ENCODE measurements around the gene C19orf33. TPM values are rescaled to one million over a fixed set of nuclear protein-coding genes. Genes with fewer than 3 reads are reported as not detected.

Gene C19orf33
- total RNA-seq, 2 donors from 2014 or later: 6.7 TPM; not detected in 1

DNA sequence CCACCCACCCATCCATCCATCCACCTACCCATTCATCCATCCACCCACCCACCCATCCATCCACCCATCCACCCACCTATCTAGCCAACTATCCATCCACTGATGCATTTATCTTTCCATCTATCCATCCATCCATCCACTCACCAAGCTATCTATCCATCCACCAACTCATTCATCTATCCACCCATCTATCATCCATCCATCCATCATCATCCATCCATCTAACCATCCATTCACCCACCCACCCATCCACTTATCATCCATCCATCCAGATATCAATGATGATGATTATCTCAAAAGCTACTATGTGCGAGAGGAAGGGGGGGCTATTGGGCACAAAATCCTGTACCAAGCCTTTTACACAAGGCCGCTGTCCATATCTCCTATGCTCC, 6.2 kb downstream of the C19orf33 start:
- ATAC-seq (ENCODE audit: insufficient number of reproducible peaks, low FRiP score, low read depth): no peak
- Histone ChIP-seq H3K27me3 (replicated peaks; ENCODE audit: insufficient read depth) (no peaks in the 10 kb centered on the region), H3K4me1 (ENCODE audit: control insufficient read depth in 1 of 2, low read depth in 2 of 2) (peaks cover 0 to 2% of the 10 kb centered on the region in 2 donors), H3K36me3 (peaks cover 13% of the 10 kb centered on the region), H3K4me3 (no peak overlapping the region), H3K27ac (no peak overlapping the region), H3K9me3 (no peaks in the 10 kb centered on the region)
- TF ChIP-seq, protein P1, sequence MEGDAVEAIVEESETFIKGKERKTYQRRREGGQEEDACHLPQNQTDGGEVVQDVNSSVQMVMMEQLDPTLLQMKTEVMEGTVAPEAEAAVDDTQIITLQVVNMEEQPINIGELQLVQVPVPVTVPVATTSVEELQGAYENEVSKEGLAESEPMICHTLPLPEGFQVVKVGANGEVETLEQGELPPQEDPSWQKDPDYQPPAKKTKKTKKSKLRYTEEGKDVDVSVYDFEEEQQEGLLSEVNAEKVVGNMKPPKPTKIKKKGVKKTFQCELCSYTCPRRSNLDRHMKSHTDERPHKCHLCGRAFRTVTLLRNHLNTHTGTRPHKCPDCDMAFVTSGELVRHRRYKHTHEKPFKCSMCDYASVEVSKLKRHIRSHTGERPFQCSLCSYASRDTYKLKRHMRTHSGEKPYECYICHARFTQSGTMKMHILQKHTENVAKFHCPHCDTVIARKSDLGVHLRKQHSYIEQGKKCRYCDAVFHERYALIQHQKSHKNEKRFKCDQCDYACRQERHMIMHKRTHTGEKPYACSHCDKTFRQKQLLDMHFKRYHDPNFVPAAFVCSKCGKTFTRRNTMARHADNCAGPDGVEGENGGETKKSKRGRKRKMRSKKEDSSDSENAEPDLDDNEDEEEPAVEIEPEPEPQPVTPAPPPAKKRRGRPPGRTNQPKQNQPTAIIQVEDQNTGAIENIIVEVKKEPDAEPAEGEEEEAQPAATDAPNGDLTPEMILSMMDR (IDR thresholded peaks at IDR 0.05): no peak
- no peak for DNase-seq (ENCODE audit: low spot score)

DNA sequence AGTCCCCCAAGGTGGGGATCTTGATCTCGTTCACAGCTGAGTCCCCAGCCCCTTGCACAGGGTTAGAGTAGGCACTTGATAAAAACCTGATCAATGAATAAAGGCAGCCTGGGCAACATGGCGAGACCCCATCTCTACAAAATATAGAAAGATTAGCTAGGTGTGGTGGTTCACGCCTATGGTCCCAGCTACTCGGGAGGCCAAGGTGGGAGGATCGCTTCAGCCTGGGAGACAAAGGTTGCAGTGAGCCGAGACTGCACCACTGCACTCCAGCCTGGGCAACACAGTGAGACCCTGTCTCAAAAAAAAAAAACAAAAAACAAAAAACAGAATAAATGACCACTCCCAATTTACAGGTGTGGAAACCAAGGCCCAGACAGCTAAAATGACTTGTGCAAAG, 6.9 kb downstream of the C19orf33 start:
- no peak overlapping the region for H3K27ac ChIP-seq
- TF ChIP-seq, protein P1 (IDR thresholded peaks at IDR 0.05): no peak
- ATAC-seq (ENCODE audit: insufficient number of reproducible peaks, low FRiP score, low read depth): no peak
- peaks cover 9% of the 10 kb centered on the region for H3K36me3 ChIP-seq
- peaks cover 0 to 3% of the 10 kb centered on the region in 2 donors for H3K4me1 ChIP-seq (ENCODE audit: control insufficient read depth in 1 of 2, low read depth in 2 of 2)
- DNase-seq (ENCODE audit: low spot score): no peak
- H3K4me3 ChIP-seq: no peak overlapping the region
- no peaks in the 10 kb centered on the region for H3K27me3 ChIP-seq (replicated peaks; ENCODE audit: insufficient read depth)
- no peaks in the 10 kb centered on the region for H3K9me3 ChIP-seq

DNA sequence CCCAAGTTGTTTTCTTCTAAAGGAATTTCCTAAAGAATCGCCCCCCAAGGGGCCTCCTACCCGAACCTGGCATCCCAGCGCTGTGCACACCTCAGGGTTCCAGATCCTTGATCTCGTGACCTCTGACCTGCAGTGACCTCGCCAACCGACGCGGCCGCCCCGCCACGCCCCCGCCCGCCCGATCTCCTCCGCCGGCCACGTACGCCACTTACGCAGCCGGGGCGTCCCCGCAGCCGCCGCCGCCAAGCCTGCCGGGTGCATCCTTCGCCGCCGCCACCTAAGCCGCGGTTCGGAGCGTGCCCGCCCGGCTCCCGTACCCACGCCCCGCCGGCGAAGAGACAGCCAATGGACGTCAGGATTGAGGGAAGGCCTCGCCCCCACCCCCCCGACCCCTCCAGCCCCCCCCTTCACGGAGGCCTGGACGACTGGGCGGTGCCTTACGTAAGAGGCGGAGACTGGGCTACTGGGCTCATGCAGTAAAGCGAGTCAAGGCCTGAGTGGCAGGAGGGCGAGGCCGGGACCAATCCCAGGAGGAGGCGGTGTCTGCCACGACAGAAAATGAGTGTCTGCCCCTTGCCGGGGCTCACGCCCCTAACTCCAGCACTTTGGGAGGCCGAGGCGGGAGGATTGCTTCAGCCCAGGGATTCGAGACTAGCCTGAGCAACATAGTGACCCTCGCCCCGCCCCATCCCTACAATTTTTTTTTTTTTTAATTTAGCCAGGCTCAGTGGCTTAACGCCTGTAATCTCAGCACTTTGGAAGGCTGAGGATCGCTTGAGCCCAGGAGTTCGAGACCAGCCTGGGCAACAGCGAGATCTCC, 11.8 kb downstream of the C19orf33 start, which contains the start of gene YIF1B:
TSS of gene YIF1B (minus strand) at position 291 of the 820 bp plus-strand sequence. CDS start at position 261, 30 bp downstream.
- Histone ChIP-seq H3K9me3 (no peaks in the 10 kb centered on the region), H3K4me1 (ENCODE audit: control insufficient read depth in 1 of 2, low read depth in 2 of 2) (peaks cover 9 to 28% of the 10 kb centered on the region in 2 donors), H3K27ac (peak within 1 kb of the TSS; percentile 80 to 84), H3K36me3 (no peaks in the 10 kb centered on the region), H3K4me3 (peak within 1 kb of the TSS; percentile 82), H3K27me3 (replicated peaks; ENCODE audit: insufficient read depth) (no peaks in the 10 kb centered on the region)
- ATAC-seq (ENCODE audit: insufficient number of reproducible peaks, low FRiP score, low read depth): peak; percentile 82
- peak; percentile 91 for DNase-seq (ENCODE audit: low spot score)
- TF ChIP-seq, protein P1 (IDR thresholded peaks at IDR 0.05): no peak

DNA sequence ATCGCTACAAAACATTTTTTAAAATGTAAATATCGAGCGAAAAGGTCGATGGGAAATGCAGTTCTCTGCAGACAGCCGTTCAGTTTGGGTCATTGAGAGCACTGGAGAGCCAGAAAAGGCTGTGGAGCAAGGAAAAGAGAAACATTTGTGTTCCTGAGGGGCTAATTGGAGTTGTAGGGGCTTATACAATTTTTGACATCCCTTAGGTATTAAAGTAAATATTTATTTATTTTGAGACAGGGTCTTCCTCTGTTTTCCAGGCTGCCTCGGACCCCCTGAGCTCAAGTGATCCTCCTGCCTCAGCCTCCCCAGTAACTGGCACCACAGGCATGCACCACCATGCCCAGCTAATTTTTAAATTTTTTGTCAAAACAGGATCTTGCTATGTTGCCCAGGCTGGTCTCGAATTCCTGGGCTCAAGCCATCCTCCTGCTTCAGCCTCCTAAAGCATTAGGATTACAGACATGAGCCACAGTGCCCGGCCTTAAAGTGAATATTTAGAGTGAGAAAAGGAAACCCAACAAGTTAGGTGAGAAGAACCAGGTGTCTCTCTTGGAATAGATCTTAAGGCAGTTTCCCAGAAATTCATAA, 12.5 kb downstream of the C19orf33 start:
- TF ChIP-seq, protein P1 (IDR thresholded peaks at IDR 0.05): no peak
- Histone ChIP-seq H3K27me3 (replicated peaks; ENCODE audit: insufficient read depth) (no peaks in the 10 kb centered on the region), H3K27ac (peak overlapping the region; percentile 67 to 84), H3K4me1 (ENCODE audit: control insufficient read depth in 1 of 2, low read depth in 2 of 2) (peaks cover 13 to 35% of the 10 kb centered on the region in 2 donors), H3K4me3 (peak overlapping the region; percentile 82), H3K36me3 (no peaks in the 10 kb centered on the region), H3K9me3 (no peaks in the 10 kb centered on the region)
- ATAC-seq (ENCODE audit: insufficient number of reproducible peaks, low FRiP score, low read depth): no peak
- DNase-seq (ENCODE audit: low spot score): no peak

DNA sequence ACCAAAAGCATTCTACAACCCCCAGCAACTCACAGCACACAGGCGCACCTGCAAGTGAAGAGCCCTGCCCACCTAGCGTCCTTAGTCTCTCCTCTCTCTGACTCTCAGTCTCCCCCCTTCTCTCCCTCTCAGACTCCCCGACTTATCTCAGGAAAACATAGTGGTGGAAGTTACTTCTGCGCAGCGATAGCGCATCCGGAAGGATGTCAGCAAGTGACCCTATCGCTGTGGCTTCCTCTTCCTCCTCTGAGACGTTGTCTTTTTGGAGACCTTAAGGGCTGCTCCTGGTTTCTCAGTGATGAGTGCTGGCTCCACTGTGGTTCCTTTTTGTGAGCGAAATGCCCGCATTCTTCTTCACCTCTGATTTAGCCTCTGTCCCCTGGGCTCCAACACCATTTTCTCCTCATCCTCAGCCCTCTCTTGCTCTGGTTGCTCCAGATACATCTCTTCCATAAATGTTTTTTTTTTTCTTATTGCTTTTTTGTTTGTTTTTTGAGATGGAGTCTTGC, 13.1 kb downstream of the C19orf33 start:
- peak overlapping the region; percentile 82 for H3K4me3 ChIP-seq
- TF ChIP-seq, protein P1 (IDR thresholded peaks at IDR 0.05): no peak
- H3K4me1 ChIP-seq (ENCODE audit: control insufficient read depth in 1 of 2, low read depth in 2 of 2): peaks cover 19 to 41% of the 10 kb centered on the region in 2 donors
- H3K9me3 ChIP-seq: no peaks in the 10 kb centered on the region
- H3K27ac ChIP-seq: peak overlapping the region in 1 of 2 donors; percentile 84
- H3K36me3 ChIP-seq: no peaks in the 10 kb centered on the region
- H3K27me3 ChIP-seq (replicated peaks; ENCODE audit: insufficient read depth): no peaks in the 10 kb centered on the region
- no peak for ATAC-seq (ENCODE audit: insufficient number of reproducible peaks, low FRiP score, low read depth)
- DNase-seq (ENCODE audit: low spot score): no peak
